Measurements from ENCODE around the gene TMEM267. TPM values are rescaled to one million over a fixed set of nuclear protein-coding genes. Genes with fewer than 3 reads are reported as not detected.
"Not testable (repeated sequence)": the region's sequence is repeated elsewhere in the genome, so short reads cannot be mapped to it uniquely, and the experiment has no call there.

Gene TMEM267
- polyA plus RNA-seq (ENCODE audit: insufficient read length in 10 of 10) = 10 to 100 TPM in 2 of 10 donors, 1 to 10 TPM in 8; 6.8 to 13.6 (median 9.9) TPM
- long read RNA-seq, donor 1, partial matches to known transcripts = 0 of 3 reads
- long read RNA-seq, donor 1, other reads (novel, unspliced or antisense) = 0 of 3 reads
- long read RNA-seq, donor 2, partial matches to known transcripts = 0 of 3 reads
- long read RNA-seq, donor 2, other reads (novel, unspliced or antisense) = 0 of 3 reads
- long read RNA-seq, donor 3 = 0 reads
- long read RNA-seq, donor 4, partial matches to known transcripts = 0 of 5 reads
- long read RNA-seq, donor 4, other reads (novel, unspliced or antisense) = 0 of 5 reads
- long read RNA-seq, donor 5, partial matches to known transcripts = 0 of 2 reads
- long read RNA-seq, donor 5, other reads (novel, unspliced or antisense) = 0 of 2 reads
- long read RNA-seq, donor 6, partial matches to known transcripts = 0 of 4 reads
- long read RNA-seq, donor 6, other reads (novel, unspliced or antisense) = 0 of 4 reads
- long read RNA-seq, donor 7, partial matches to known transcripts = 0 of 1 reads
- long read RNA-seq, donor 7, other reads (novel, unspliced or antisense) = 0 of 1 reads
- long read RNA-seq, donor 8 = 0 reads
- long read RNA-seq, donor 9, partial matches to known transcripts = 0 of 1 reads
- long read RNA-seq, donor 9, other reads (novel, unspliced or antisense) = 0 of 1 reads

GRCh38 chr5:43483298-43484105 is at the start of gene TMEM267:
Gene TMEM267, minus strand, starts transcription at chr5:43483865. Its CDS starts 29,896 bp downstream, at chr5:43453969.
- peak; percentile 95 to 99 (median 97) for DNase-seq

- no peak for DNase-seq
Measured at GRCh38 chr5:43530648-43531047, 47.0 kb upstream of the TMEM267 start.

GRCh38 chr5:43523662-43524072 is 40.0 kb upstream of the TMEM267 start:
- DNase-seq = peak in 2 of 3 donors; percentile 20 to 46

- DNase-seq = no peak
Measured at GRCh38 chr5:43520615-43521014, 37.0 kb upstream of the TMEM267 start.

- DNase-seq = no peak
Measured at GRCh38 chr5:43515678-43516048, 32.0 kb upstream of the TMEM267 start.

- peak; percentile 96 to 98 (median 97) for DNase-seq
Measured at GRCh38 chr5:43514816-43515677, 31.4 kb upstream of the TMEM267 start, which contains the start of gene C5orf34. Gene C5orf34, minus strand, starts transcription at chr5:43515148. Its CDS starts 5,809 bp downstream, at chr5:43509339.

GRCh38 chr5:43514471-43514815 is 30.8 kb upstream of the TMEM267 start:
- DNase-seq = peak in 1 of 3 donors; percentile 42

GRCh38 chr5:43514025-43514424 is 30.4 kb upstream of the TMEM267 start:
- DNase-seq = peak in 1 of 3 donors; percentile 23

GRCh38 chr5:43511062-43511461 is 27.4 kb upstream of the TMEM267 start:
- DNase-seq = not testable (repeated sequence)

- no peak for DNase-seq
Measured at GRCh38 chr5:43498581-43498980, 14.9 kb upstream of the TMEM267 start.

GRCh38 chr5:43497311-43498104 is 13.8 kb upstream of the TMEM267 start:
- no peak for DNase-seq

GRCh38 chr5:43491326-43491725 is 7.7 kb upstream of the TMEM267 start:
- DNase-seq = no peak

GRCh38 chr5:43486353-43486752 is 2.7 kb upstream of the TMEM267 start:
- no peak for DNase-seq

GRCh38 chr5:43485406-43485805 is 1.7 kb upstream of the TMEM267 start:
- DNase-seq = no peak

GRCh38 chr5:43484106-43484849 is 613 bp upstream of the TMEM267 start:
- DNase-seq = peak in 2 of 3 donors; percentile 78 to 83

- DNase-seq = peak in 2 of 3 donors; percentile 2 to 29
Measured at GRCh38 chr5:43482490-43483297, 971 bp downstream of the TMEM267 start.

GRCh38 chr5:43469671-43470391 is 13.8 kb downstream of the TMEM267 start:
- no peak for DNase-seq

GRCh38 chr5:43467100-43467499 is 16.6 kb downstream of the TMEM267 start:
- DNase-seq = no peak
